ENCODE measurements around the gene ADAMTS17. TPM values are rescaled to one million over a fixed set of nuclear protein-coding genes. Genes with fewer than 3 reads are reported as not detected.

ADAMTS17 gene
- polyA plus RNA-seq, 3 donors, result 2.1 to 2.5 (median 2.1) TPM

DNA sequence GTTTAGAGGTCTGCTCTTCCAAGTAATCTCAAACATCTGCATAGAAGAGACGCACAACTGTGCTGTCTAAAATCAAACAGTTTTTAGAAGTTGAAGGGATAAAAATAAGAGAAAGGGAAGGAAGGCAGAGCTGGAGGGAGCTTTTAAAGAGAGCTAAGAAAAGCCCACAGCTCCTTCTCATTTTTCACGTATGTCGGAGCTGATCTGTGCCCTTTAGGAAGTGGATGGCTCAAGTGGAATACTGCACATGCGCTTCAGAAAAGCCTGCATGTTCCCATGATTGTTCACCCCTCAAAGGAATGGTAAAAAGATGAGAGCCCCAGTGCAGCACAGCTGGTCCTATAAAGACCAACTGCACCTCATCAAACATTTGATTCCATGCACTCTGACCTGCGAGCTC is 207.2 kb downstream of the ADAMTS17 start:
- DNase-seq, result no peak

DNA sequence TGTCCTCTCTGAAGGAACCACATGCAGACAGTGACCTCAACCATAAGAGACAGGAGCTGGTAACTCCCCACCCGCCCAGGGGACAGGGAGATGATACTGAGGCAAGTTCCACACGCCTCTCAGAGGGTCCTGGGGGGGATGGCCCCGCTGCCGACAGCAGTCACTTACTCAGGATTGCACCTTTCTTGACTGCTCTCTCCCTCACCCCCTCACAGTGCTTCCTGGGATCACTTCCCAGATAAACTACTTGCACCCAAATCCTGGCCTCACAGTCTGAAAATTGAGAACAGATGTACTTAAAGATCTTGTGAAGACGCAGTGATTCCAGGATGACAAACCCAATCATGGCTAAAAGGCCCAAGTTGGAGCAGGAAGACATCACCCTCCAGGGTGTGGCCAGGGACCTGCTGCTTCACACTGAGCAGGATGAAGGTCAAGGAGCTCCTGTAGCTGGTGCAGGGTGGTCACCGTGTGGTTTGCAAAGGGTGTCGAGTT is 207.6 kb downstream of the ADAMTS17 start:
- DNase-seq, result no peak

DNA sequence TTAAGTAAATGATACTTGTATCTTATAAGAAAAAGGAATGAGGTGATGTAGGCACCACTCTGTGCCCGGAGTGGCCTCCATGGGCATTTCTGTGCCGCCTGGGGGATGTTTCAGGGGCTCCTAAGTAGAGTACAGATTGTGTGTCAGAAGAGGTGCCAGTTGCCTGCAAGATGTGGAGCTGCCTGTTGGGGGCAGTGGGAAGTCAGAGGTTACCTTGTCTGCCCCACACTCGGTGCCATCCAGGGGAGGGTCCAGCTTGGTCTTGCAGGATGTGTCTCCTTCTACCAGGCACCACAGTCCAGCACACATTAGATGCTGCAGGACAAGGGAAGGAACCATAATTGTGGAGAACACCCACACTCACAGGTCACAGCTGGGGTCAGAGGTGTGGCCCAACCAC is 208.8 kb downstream of the ADAMTS17 start:
- DNase-seq, result no peak

GRCh38 chr15:100132309-100132708 is 209.5 kb downstream of the ADAMTS17 start:
- DNase-seq, result no peak

- no peak for DNase-seq
Measured at GRCh38 chr15:100131321-100132224, 210.2 kb downstream of the ADAMTS17 start.

DNA sequence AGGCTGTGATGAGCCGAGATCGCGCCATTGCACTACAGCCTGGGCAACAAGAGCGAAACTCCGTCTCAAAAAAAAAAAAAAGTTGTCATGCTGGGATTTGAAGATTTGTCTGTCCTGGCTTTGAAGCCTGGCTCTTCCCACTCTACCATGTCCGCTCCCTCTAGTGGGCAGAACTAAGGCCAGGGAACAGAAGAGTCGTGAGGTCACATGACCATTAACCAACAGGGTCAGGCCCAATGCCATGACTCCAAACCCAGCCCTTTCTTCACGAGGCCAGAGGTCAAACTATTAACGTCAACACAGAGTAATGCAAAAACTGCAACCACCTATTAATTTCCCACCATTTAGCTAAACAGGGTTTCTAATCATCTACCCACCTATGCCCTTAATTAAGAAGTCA is 212.1 kb downstream of the ADAMTS17 start:
- DNase-seq, result no peak

GRCh38 chr15:100125401-100126191 is 216.2 kb downstream of the ADAMTS17 start:
- peak; percentile 66 for DNase-seq

DNA sequence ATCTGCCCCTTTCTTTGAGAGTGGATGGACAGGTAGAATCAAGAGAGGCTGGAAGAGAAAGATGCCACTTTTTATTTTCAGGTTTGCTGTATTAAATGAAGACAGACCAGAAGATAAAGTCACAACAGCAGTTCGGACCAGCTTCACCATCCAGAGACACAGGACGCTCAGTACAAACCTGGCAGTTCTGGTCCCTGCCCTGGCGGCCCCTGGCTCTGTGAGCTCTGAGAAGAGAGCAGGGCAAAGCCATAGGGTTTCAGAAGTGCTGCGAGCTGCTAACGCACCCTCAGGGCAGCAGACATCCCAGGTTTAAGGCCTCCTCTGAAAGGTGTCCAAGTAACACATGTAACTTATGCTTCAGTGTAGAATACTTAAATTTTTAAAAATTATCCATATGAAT is 216.8 kb downstream of the ADAMTS17 start:
- no peak for DNase-seq

GRCh38 chr15:100124361-100124760 is 217.4 kb downstream of the ADAMTS17 start:
- no peak for DNase-seq

DNA sequence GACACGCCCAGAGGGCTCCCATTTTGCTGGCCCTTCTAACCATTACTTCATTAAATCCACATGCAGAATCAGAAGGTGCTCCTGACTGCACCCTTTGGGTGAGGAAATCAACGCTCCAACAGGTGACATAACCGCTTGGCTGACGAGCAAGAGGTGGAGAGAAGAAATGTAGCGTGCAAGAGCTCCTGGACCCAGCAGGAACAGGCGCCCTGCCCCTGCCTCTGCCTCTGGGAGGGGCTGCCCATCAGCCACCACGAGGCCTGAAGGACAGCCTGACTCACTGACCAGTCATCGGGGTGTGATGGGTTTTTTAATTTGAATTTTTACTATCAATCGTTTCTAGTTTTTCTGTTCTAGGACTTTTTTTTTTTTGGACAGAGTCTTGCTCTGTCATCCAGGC is 218.2 kb downstream of the ADAMTS17 start:
- DNase-seq, result no peak

- DNase-seq, result no peak
Measured at GRCh38 chr15:100121285-100121684, 220.5 kb downstream of the ADAMTS17 start.

GRCh38 chr15:100120111-100120510 is 221.7 kb downstream of the ADAMTS17 start:
- no peak for DNase-seq

DNA sequence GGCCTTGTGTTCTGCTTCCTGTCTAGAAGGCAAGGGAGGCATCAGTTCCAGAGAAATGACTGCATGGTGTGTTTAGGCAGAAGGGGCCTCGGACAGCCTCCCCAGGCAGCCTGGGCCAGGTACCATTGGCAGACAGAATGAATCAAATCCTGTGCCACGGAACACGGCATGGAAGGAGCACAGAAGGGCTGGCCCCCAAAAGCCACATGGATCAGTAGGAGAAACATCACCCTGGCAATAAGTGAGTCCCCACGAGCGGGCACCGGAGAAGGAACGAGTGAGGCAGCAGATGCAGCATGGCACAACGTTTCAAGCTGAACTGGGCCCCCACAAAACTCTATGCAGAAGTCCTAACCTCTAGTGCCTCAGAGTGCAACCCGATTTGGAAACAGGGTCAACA is 223.2 kb downstream of the ADAMTS17 start:
- DNase-seq, result no peak

- DNase-seq, result no peak
Measured at GRCh38 chr15:100116416-100117190, 225.2 kb downstream of the ADAMTS17 start.

- DNase-seq, result no peak
Measured at GRCh38 chr15:100115711-100116090, 226.1 kb downstream of the ADAMTS17 start.

DNA sequence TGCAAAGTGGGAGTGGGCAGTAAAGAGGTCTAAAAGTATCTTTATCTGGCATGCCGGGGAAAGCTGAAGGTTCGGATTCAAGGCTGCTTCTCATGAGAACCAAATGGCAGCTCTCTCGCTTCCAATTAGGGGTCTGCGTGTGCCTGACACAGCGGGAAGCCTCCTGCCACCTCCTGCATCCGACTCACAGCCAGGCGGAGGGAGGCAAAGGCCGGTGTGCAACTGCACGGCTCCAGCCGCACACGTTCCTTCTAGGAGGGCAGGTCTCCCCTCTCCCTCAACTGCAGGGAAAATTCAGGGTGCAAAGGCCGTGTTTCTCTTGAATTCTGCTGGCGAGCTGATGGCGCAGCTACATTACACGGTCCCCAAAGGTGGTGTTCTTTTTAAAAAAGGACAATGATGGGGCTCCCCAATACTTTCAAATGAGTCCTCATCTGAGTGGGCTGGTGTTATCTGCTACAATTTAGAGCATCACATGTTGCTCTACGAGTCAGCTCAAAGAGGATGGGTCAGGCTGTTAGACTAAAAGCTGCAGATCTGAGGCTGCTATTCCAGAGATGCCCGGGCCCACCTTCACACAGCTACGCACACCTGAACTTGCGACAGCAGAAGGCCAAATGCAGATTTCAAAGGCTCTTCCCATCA is 226.6 kb downstream of the ADAMTS17 start:
- no peak for DNase-seq

DNA sequence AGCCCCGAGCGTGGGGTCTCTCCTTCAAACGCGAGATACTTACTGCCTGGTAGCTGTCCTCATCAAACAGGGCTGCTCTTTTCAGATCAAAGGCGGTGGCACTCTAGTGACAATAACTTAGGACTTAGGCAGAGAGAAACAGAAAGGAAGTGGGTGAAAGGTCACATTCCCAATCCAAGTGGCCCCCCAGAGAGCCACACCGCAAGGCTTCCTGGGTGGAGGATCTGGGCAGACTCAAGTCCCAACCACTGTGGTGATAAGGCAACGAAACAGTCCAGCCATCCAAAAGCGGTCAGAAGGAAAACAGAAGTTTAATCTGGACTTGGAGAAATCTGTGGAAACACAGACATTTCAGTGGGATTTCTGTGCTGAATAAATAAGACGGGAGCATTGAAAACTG is 227.2 kb downstream of the ADAMTS17 start:
- DNase-seq, result no peak

DNA sequence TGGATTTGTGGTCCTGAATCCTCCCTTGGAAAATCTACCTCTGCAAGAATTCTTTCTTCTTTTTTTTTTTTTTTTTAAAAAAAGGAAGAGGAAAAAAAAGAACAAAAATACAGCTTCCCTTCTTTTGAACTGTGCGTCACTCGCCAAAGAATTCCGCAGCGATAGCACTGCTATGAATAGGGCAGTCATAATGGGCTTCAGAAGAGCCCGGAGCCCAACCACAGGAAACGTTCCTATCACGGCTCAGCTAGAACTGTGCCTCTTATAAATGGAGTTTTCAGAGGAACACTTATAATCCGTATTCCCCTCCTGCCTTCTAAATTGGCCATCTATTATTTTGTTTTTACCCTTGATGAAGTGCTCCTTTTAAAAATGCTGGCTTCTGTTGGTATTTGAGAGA is 227.7 kb downstream of the ADAMTS17 start:
- DNase-seq, result peak; percentile 63

- no peak for DNase-seq
Measured at GRCh38 chr15:100113351-100114080, 228.3 kb downstream of the ADAMTS17 start.

DNA sequence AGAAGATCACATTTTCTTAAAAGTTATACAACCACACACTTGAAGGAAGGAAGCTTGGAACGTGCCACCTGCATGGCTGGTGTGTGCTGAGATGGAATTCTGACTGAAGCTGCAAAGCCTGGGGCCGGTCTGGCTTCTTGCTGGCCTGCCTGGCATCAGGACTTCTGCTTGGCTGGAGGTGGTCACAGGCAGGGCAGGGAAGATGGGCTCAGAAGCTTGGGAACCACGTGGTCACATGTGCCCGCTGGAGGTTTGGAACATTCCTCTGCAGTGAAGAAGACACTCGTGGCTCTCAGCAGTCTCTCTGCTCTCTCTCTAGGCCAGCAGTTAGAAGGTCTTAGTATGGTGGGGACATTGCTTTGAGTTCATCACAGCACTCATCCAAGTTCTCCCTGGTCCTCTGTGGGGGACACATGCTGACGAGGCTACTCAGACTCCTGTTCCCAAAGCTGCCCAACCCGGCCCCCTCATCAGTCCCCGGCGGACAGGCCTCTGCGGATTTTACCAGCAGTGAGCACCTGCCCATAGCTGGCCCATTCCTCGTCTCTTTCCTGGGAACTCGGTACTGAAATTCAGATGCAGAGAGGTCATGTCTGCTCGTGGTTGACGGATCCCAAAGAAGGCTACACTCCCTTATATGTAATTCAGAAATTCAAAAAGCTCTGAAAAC is 229.0 kb downstream of the ADAMTS17 start:
- no peak for DNase-seq

All from renal pelvis (tissue), 4 donors.